Measurements from ENCODE around the gene KCNT2. TPM values are rescaled to one million over a fixed set of nuclear protein-coding genes. Genes with fewer than 3 reads are reported as not detected.

The KCNT2 gene
- total and polyA plus RNA-seq, 4 donors, result 0.84 to 18.7 (median 2.0) TPM

DNA sequence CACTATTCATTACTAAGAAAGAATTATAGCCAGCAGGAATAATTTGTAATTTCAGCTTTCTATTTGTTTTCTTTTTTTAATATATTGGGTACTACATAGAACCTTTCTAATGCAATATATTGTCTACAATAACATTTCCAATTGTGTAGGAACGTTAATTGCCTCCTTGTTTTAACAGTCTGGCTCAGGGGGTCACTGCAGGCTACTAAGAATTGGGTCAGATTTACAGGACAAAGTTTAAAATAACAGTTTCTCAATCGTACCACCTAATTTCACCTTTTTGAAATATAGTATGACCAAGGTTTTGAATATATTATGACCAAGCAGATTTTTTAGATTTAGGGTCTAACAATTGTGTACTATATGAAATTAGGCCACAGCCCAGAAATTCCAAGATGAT lies 46.0 kb upstream of the KCNT2 start:
- TF ChIP-seq, protein P1, sequence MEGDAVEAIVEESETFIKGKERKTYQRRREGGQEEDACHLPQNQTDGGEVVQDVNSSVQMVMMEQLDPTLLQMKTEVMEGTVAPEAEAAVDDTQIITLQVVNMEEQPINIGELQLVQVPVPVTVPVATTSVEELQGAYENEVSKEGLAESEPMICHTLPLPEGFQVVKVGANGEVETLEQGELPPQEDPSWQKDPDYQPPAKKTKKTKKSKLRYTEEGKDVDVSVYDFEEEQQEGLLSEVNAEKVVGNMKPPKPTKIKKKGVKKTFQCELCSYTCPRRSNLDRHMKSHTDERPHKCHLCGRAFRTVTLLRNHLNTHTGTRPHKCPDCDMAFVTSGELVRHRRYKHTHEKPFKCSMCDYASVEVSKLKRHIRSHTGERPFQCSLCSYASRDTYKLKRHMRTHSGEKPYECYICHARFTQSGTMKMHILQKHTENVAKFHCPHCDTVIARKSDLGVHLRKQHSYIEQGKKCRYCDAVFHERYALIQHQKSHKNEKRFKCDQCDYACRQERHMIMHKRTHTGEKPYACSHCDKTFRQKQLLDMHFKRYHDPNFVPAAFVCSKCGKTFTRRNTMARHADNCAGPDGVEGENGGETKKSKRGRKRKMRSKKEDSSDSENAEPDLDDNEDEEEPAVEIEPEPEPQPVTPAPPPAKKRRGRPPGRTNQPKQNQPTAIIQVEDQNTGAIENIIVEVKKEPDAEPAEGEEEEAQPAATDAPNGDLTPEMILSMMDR (IDR thresholded peaks at IDR 0.05; ENCODE audit: control extremely low read depth, extremely low read depth), result no peak
- Histone ChIP-seq H3K36me3 (ENCODE audit: control insufficient read depth in 4 of 4, insufficient read depth in 4 of 4, low read length in 4 of 4) (no peaks in the 10 kb centered on the region), H3K27me3 (ENCODE audit: control insufficient read depth in 3 of 3, insufficient read depth in 3 of 3, low read length in 2 of 3) (no peaks in the 10 kb centered on the region), H3K27ac (ENCODE audit: low read depth in 1 of 2, low read length in 1 of 2) (no peak overlapping the region), H3K4me3 (no peak overlapping the region), H3K9me3 (ENCODE audit: control insufficient read depth in 4 of 4, insufficient read depth in 3 of 4, low read length in 3 of 4) (no peaks in the 10 kb centered on the region), H3K9ac (ENCODE audit: insufficient read depth in 1 of 2, low read length in 2 of 2) (no peak overlapping the region), H3K4me1 (ENCODE audit: control insufficient read depth in 5 of 5, insufficient read depth in 5 of 5, low read length in 5 of 5) (peaks cover 0 to 5% (median 0%) of the 10 kb centered on the region in 5 donors)
- no peak for DNase-seq
- no peak for ATAC-seq (ENCODE audit: insufficient read depth, low FRiP score)
- 52 to 66% methylated on average over 2 of the region's 2 CpGs for WGBS, 2 donors

DNA sequence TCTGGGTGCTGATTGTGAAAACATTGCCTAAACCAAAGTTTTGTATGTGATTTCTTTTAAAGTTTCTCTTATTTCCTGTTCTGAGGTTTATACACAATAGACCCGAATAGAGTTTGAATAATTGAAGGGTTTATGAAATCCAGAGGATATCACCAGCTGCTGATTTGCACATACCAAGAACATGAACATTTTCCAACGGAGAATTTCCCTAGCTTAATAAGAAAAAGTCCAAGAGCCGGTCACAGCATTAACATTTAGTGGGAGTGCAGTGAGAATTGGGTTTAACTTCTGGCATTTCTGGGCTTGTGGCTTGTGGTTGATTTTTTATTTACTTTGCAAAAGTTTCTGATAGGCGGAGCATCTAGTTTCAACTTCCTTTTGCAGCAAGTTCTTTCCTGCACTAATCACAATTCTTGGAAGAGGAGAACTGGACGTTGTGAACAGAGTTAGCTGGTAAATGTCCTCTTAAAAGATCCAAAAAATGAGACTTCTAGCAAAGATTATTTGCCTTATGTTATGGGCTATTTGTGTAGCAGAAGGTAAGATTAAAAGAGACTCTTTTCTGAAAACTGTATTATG lies 43.5 kb upstream of the KCNT2 start, which contains the start of gene CFH:
CFH (plus strand) TSS at position 407 of the 579 bp plus-strand sequence; CDS start at position 482, 75 bp downstream.
- H3K27ac ChIP-seq (ENCODE audit: low read depth in 1 of 2, low read length in 1 of 2), result no peak within 1 kb of the TSS
- H3K4me3 ChIP-seq, result no peak within 1 kb of the TSS
- TF ChIP-seq, protein P1 (IDR thresholded peaks at IDR 0.05; ENCODE audit: control extremely low read depth, extremely low read depth), result no peak
- peak within 1 kb of the TSS in 1 of 2 donors; percentile 72 for H3K9ac ChIP-seq (ENCODE audit: insufficient read depth in 1 of 2, low read length in 2 of 2)
- DNase-seq (peak in 2 of 3 donors; percentile 55 to 73), ATAC-seq (ENCODE audit: insufficient read depth, low FRiP score) (peak; percentile 82)
- no peaks in the 10 kb centered on the region for H3K36me3 ChIP-seq (ENCODE audit: control insufficient read depth in 4 of 4, insufficient read depth in 4 of 4, low read length in 4 of 4)
- 8% methylated on average over 5 of the region's 5 CpGs for WGBS, 2 donors
- H3K27me3 ChIP-seq (ENCODE audit: control insufficient read depth in 3 of 3, insufficient read depth in 3 of 3, low read length in 2 of 3), result no peaks in the 10 kb centered on the region
- H3K9me3 ChIP-seq (ENCODE audit: control insufficient read depth in 4 of 4, insufficient read depth in 3 of 4, low read length in 3 of 4), result no peaks in the 10 kb centered on the region
- peaks cover 0 to 5% (median 0%) of the 10 kb centered on the region in 5 donors for H3K4me1 ChIP-seq (ENCODE audit: control insufficient read depth in 5 of 5, insufficient read depth in 5 of 5, low read length in 5 of 5)

DNA sequence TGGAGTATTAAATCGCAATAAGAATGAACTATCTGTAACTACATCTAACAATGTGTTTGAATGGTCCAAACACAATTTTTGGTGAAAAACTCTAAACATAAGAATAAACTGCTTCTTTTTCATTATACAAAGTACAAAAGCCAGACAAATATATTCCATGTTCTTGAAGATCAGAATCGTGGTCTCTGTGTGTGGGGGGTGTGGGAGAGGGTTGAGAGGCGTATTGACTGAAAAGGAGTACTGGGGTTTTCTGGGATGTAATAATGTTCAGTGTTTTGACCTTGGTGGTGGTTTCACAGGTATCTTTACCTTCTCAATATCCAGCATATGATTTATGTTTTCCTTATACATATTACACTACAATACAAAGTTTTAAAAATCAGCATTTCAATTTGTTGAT lies 42.8 kb upstream of the KCNT2 start:
- WGBS, 2 donors, result 76 to 77% methylated on average over 3 of the region's 3 CpGs
- H3K27ac ChIP-seq (ENCODE audit: low read depth in 1 of 2, low read length in 1 of 2), result no peak overlapping the region
- no peak overlapping the region for H3K4me3 ChIP-seq
- H3K4me1 ChIP-seq (ENCODE audit: control insufficient read depth in 5 of 5, insufficient read depth in 5 of 5, low read length in 5 of 5), result peaks cover 0 to 5% (median 0%) of the 10 kb centered on the region in 5 donors
- no peak for DNase-seq
- H3K9me3 ChIP-seq (ENCODE audit: control insufficient read depth in 4 of 4, insufficient read depth in 3 of 4, low read length in 3 of 4), result no peaks in the 10 kb centered on the region
- H3K36me3 ChIP-seq (ENCODE audit: control insufficient read depth in 4 of 4, insufficient read depth in 4 of 4, low read length in 4 of 4), result no peaks in the 10 kb centered on the region
- TF ChIP-seq, protein P1 (IDR thresholded peaks at IDR 0.05; ENCODE audit: control extremely low read depth, extremely low read depth), result no peak
- H3K9ac ChIP-seq (ENCODE audit: insufficient read depth in 1 of 2, low read length in 2 of 2), result no peak overlapping the region
- H3K27me3 ChIP-seq (ENCODE audit: control insufficient read depth in 3 of 3, insufficient read depth in 3 of 3, low read length in 2 of 3), result no peaks in the 10 kb centered on the region
- no peak for ATAC-seq (ENCODE audit: insufficient read depth, low FRiP score)

DNA sequence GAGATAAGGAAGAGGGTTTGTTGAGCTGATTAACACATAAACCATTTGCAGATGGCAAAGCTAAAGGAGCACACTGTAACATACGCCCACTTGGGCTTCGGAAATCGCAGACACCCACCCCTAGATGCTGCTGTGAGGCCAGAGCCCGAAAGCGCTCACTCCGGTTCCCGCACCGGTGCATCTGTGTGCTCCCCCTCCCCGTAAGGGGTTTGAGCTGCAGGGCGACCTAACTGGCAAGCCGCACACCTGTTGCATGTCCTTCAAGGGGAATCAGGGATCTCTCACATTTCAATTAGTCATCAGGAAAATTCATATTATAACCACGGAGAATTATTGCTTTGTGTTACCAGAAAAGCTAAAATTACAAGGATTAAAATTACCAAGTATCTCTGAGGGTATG lies 42.2 kb upstream of the KCNT2 start:
- WGBS, 2 donors, result 88 to 90% methylated on average over 12 of the region's 12 CpGs
- H3K36me3 ChIP-seq (ENCODE audit: control insufficient read depth in 4 of 4, insufficient read depth in 4 of 4, low read length in 4 of 4), result no peaks in the 10 kb centered on the region
- H3K27ac ChIP-seq (ENCODE audit: low read depth in 1 of 2, low read length in 1 of 2), result no peak overlapping the region
- TF ChIP-seq, protein P1 (IDR thresholded peaks at IDR 0.05; ENCODE audit: control extremely low read depth, extremely low read depth), result no peak
- peaks cover 0 to 5% (median 0%) of the 10 kb centered on the region in 5 donors for H3K4me1 ChIP-seq (ENCODE audit: control insufficient read depth in 5 of 5, insufficient read depth in 5 of 5, low read length in 5 of 5)
- DNase-seq (no peak), ATAC-seq (ENCODE audit: insufficient read depth, low FRiP score) (no peak)
- H3K9me3 ChIP-seq (ENCODE audit: control insufficient read depth in 4 of 4, insufficient read depth in 3 of 4, low read length in 3 of 4), result no peaks in the 10 kb centered on the region
- no peaks in the 10 kb centered on the region for H3K27me3 ChIP-seq (ENCODE audit: control insufficient read depth in 3 of 3, insufficient read depth in 3 of 3, low read length in 2 of 3)
- no peak overlapping the region for H3K4me3 ChIP-seq
- H3K9ac ChIP-seq (ENCODE audit: insufficient read depth in 1 of 2, low read length in 2 of 2), result no peak overlapping the region
